IMR-90 (cell line): ENCODE measurements around the gene SECISBP2. TPM values are rescaled to one million over a fixed set of nuclear protein-coding genes. Genes with fewer than 3 reads are reported as not detected.

Experiments
- ATAC-seq: fragments of 200-7000 bp; cut with Tn5 transposase; 2 replicates; pipeline ENCODE4 v1.9.1; 2020; ENCODE audit warnings: low read depth, mild to moderate bottlenecking, moderate library complexity
- BruUV-seq: library from RNA; stranded (reverse); fragments of 400-500 nt; replicated peaks from 2 replicates; lab custom pipeline; 2021; lab: Mats Ljungman, UMichigan
- CTCF ChIA-PET: fragments of 300-600 bp; formaldehyde crosslinking; extraction: SDS; loops from one replicate; lab custom pipeline; 2021; ENCODE audit warnings: antibody characterized with exemption; lab: Yijun Ruan, JAX
- POLR2A ChIA-PET: fragments of 300-600 bp; sonication (Branson Sonifier 250); formaldehyde crosslinking; loops from one replicate; lab custom pipeline; 2022; ENCODE audit warnings: antibody characterized with exemption; ENCODE audit not compliant: unreplicated experiment; lab: Charles Lee
- DNase-seq: peaks from one replicate; pipeline ENCODE4 v3.0.0; 2013
- H2AFZ ChIP-seq: replicated peaks from 2 replicates; pipeline ENCODE3; 2013; ENCODE audit warnings: low read length, mild to moderate bottlenecking; ENCODE audit not compliant: poor library complexity
- H2AK5ac ChIP-seq: 2 replicates; pipeline ENCODE4 v1.6.1; 2013; ENCODE audit warnings: low read depth, low read length, inconsistent platforms
- H2AK9ac ChIP-seq: replicated peaks from 2 replicates; pipeline ENCODE3; 2013; ENCODE audit warnings: mild to moderate bottlenecking, low read depth, low read length, moderate library complexity; ENCODE audit not compliant: poor library complexity
- H2BK120ac ChIP-seq: 2 replicates; pipeline ENCODE4 v1.6.1; 2013; ENCODE audit warnings: low read depth, low read length, inconsistent platforms
- H2BK15ac ChIP-seq: 3 replicates; pipeline ENCODE4 v1.6.1; 2013; ENCODE audit warnings: low read depth, low read length, inconsistent platforms
- H2BK20ac ChIP-seq: 2 replicates; pipeline ENCODE4 v1.6.1; 2013; ENCODE audit warnings: low read depth, mild to moderate bottlenecking, inconsistent platforms, low read length, moderate library complexity
- H2BK5ac ChIP-seq: 2 replicates; pipeline ENCODE4 v1.6.1; 2013; ENCODE audit warnings: mild to moderate bottlenecking, low read depth, low read length, inconsistent platforms; ENCODE audit not compliant: poor library complexity, severe bottlenecking
- H3K14ac ChIP-seq: replicated peaks from 2 replicates; pipeline ENCODE4 v1.6.1; 2013; ENCODE audit warnings: low read depth, low read length, inconsistent platforms
- H3K18ac ChIP-seq: 2 replicates; pipeline ENCODE4 v1.6.1; 2013; ENCODE audit warnings: low read depth, low read length, control low read depth
- H3K23ac ChIP-seq: 2 replicates; pipeline ENCODE4 v1.6.1; 2013; ENCODE audit warnings: low read depth, low read length, inconsistent platforms
- H3K27ac ChIP-seq: 2 replicates; pipeline ENCODE4 v1.5.1; 2013; ENCODE audit warnings: mild to moderate bottlenecking, control low read depth, low read length; ENCODE audit not compliant: insufficient read depth
- H3K27me3 ChIP-seq: 2 replicates; pipeline ENCODE4 v1.6.1; 2013; ENCODE audit warnings: low read length; ENCODE audit not compliant: control insufficient read depth, insufficient read depth
- H3K36me3 ChIP-seq: 2 replicates; pipeline ENCODE4 v1.6.1; 2013; ENCODE audit warnings: low read length, mixed read lengths; ENCODE audit not compliant: control insufficient read depth, insufficient read depth
- H3K4ac ChIP-seq: 2 replicates; pipeline ENCODE4 v1.6.1; 2013; ENCODE audit warnings: low read depth, low read length, inconsistent platforms
- H3K4me1 ChIP-seq: 2 replicates; pipeline ENCODE4 v1.6.1; 2013; ENCODE audit warnings: low read length, mixed read lengths; ENCODE audit not compliant: control insufficient read depth, insufficient read depth
- H3K4me2 ChIP-seq: 2 replicates; pipeline ENCODE4 v1.6.1; 2013; ENCODE audit warnings: low read depth, mild to moderate bottlenecking, control low read depth, low read length, moderate library complexity
- H3K4me3 ChIP-seq: 2 replicates; pipeline ENCODE4 v1.5.1; 2013; ENCODE audit warnings: low read depth, mild to moderate bottlenecking, control low read depth, low read length, moderate library complexity; ENCODE audit not compliant: insufficient read depth
- H3K56ac ChIP-seq: 2 replicates; pipeline ENCODE4 v1.6.1; 2013; ENCODE audit warnings: low read length, inconsistent platforms; ENCODE audit not compliant: insufficient read depth; ENCODE audit errors: extremely low read depth
- H3K79me1 ChIP-seq, 2 experiments: 2 replicates each; pipeline ENCODE4 v1.6.1; 2013; ENCODE audit warnings: low read length in 2 of 2, inconsistent platforms in 1 of 2, low read depth in 1 of 2
- H3K9ac ChIP-seq: 2 replicates; pipeline ENCODE4 v1.6.1; 2013; ENCODE audit warnings: low read depth, low read length, control low read depth
- H3K9me1 ChIP-seq: 2 replicates; pipeline ENCODE4 v1.6.1; 2013; ENCODE audit warnings: low read length, inconsistent platforms; ENCODE audit not compliant: insufficient read depth
- H3K9me3 ChIP-seq: 2 replicates; pipeline ENCODE4 v1.6.1; 2013; ENCODE audit warnings: low read length; ENCODE audit not compliant: control insufficient read depth, insufficient read depth
- H4K20me1 ChIP-seq: 2 replicates; pipeline ENCODE4 v1.6.1; 2013; ENCODE audit warnings: low read length, inconsistent platforms; ENCODE audit not compliant: insufficient read depth
- H4K5ac ChIP-seq: 2 replicates; pipeline ENCODE4 v1.6.1; 2013; ENCODE audit warnings: mild to moderate bottlenecking, low read depth, low read length, control low read depth
- H4K8ac ChIP-seq, 2 experiments: 2 replicates each; pipeline ENCODE4 v1.6.1; 2013; ENCODE audit warnings: low read depth in 2 of 2, low read length in 2 of 2, control low read depth in 1 of 2, inconsistent platforms in 1 of 2
- H4K91ac ChIP-seq: 2 replicates; pipeline ENCODE4 v1.6.1; 2013; ENCODE audit warnings: low read depth, low read length, inconsistent platforms; ENCODE audit not compliant: insufficient read depth
- CEBPB ChIP-seq: IDR thresholded peaks from 2 replicates; pipeline ENCODE4 v1.6.1; 2012; ENCODE audit warnings: low read depth, low read length, improper control_type of control experiment
- CHD1 ChIP-seq: IDR thresholded peaks from 2 replicates; pipeline ENCODE4 v1.6.1; 2012; ENCODE audit warnings: low read depth, low read length, improper control_type of control experiment
- ELK1 ChIP-seq: fragments of 150-350 bp; IDR thresholded peaks from 2 replicates; pipeline ENCODE4 v1.6.1; 2016; ENCODE audit warnings: low read depth, mild to moderate bottlenecking, low read length, moderate library complexity, borderline replicate concordance
- MAFK ChIP-seq: IDR thresholded peaks from 2 replicates; pipeline ENCODE4 v1.6.1; 2012; ENCODE audit warnings: low read depth, low read length, improper control_type of control experiment
- NFE2L2 ChIP-seq: fragments of 150-350 bp; IDR thresholded peaks from 2 replicates; pipeline ENCODE4 v1.6.1; 2016; ENCODE audit warnings: low read depth, mild to moderate bottlenecking, low read length
- RCOR1 ChIP-seq: IDR thresholded peaks from 2 replicates; pipeline ENCODE4 v1.6.1; 2012; ENCODE audit warnings: mild to moderate bottlenecking, low read length, improper control_type of control experiment; ENCODE audit not compliant: insufficient replicate concordance
- RFX5 ChIP-seq: IDR thresholded peaks from 2 replicates; pipeline ENCODE4 v1.8.0; 2012; ENCODE audit warnings: low read depth, mild to moderate bottlenecking, low read length, moderate library complexity
- SMC3 ChIP-seq: fragments of 150-350 bp; IDR thresholded peaks from 2 replicates; pipeline ENCODE4 v1.6.1; 2016; ENCODE audit warnings: low read depth, mild to moderate bottlenecking, antibody characterized with exemption, low read length, moderate library complexity
- WGBS, 2 experiments: methylation state at CpG; one replicate each; pipeline versions ENCODE4 v1.1.5 to v1.1.7; 2013; ENCODE audit warnings: missing lambda C conversion rate in 2 of 2; ENCODE audit not compliant: insufficient read length in 1 of 2; ENCODE audit errors: extremely low coverage in 2 of 2; 5-methylcytosine and 5-hydroxymethylcytosine counted together
- dilution Hi-C: fragments of 300-500 bp; cut with HindIII; formaldehyde crosslinking; loops from one replicate; pipeline ENCODE4 v1.14.3; 2018; ENCODE audit warnings: low sequenced_read_pairs; ENCODE audit not compliant: unreplicated experiment
- in situ Hi-C: fragments of 300-500 bp; cut with MboI; formaldehyde crosslinking; loops from 3 replicates; pipeline ENCODE4 v1.14.3; 2019; ENCODE audit warnings: low sequenced_read_pairs, inconsistent platforms, mixed read lengths
- intact Hi-C: fragments of 100-400 bp; cut with micrococcal nuclease; formaldehyde crosslinking; loops from 2 replicates; pipeline ENCODE4 v1.10.0; 2022
- polyA plus RNA-seq, 3 experiments: library from polyadenylated mRNA; depleted of rRNA; stranded (reverse); fragments of >200 nt; gene quantifications; 2 replicates each; pipeline ENCODE4 v1.2.3, GENCODE V29; 2012; ENCODE audit warnings: low replicate concordance in 1 of 3
- total RNA-seq: library from RNA; depleted of rRNA; stranded (reverse); fragments of >200 nt; gene quantifications from 2 replicates; pipeline ENCODE4 v1.2.3, GENCODE V29; 2012

SECISBP2 gene
- total and polyA plus RNA-seq, 2 of the 4 experiments (the other 2 are of a cell fraction) = 16.4 to 18.8 TPM

GRCh38 chr9:89374176-89374575 is 55.9 kb downstream of the SECISBP2 start:
- no TSS peak for BruUV-seq
- H3K56ac ChIP-seq = no peak overlapping the region
- POLR2A ChIA-PET = no interaction called here
- H2AK5ac ChIP-seq = peak overlapping the region; percentile 23; the same call in 1 of the 2 replicates
- no peak overlapping the region for H3K18ac ChIP-seq
- no peak overlapping the region for H3K27ac ChIP-seq
- TF ChIP-seq CEBPB (no peak), CHD1 (no peak), ELK1 (no peak), RFX5 (no peak), RCOR1 (no peak), NFE2L2 (no peak), MAFK (no peak), SMC3 (no peak)
- no peak overlapping the region for H4K91ac ChIP-seq
- H2BK5ac ChIP-seq = no peak overlapping the region
- no CpG with 5 or more reads among the region's 4 CpGs for WGBS, 2 experiments
- H4K8ac ChIP-seq = no peak overlapping the region; a peak in 1 of 4 replicates
- no peaks in the 10 kb centered on the region for H3K9me3 ChIP-seq
- DNase-seq (peak; percentile 26), ATAC-seq (no peak)
- H3K9ac ChIP-seq = no peak overlapping the region
- no peaks in the 10 kb centered on the region for H3K79me1 ChIP-seq
- H2AFZ ChIP-seq = peak overlapping the region; percentile 35
- H4K5ac ChIP-seq = no peak overlapping the region
- 0 out of 2 replicates have a peak overlapping the region, but pooled peaks have one; percentile 25 for H3K4ac ChIP-seq
- in situ Hi-C loops (no loop called here), intact Hi-C loops (no loop called here), dilution Hi-C loops (no loop called here)
- CTCF ChIA-PET = no interaction called here
- H3K27me3 ChIP-seq = no peaks in the 10 kb centered on the region
- no peak overlapping the region for H2BK20ac ChIP-seq
- peaks cover 9% of the 10 kb centered on the region; the same call in 1 of the 2 replicates for H3K36me3 ChIP-seq
- H2BK120ac ChIP-seq = peak overlapping the region; percentile 35; the same call in 1 of the 2 replicates
- H4K20me1 ChIP-seq = no peaks in the 10 kb centered on the region
- H3K4me2 ChIP-seq = no peak overlapping the region
- H3K23ac ChIP-seq = no peak overlapping the region
- H3K4me3 ChIP-seq = no peak overlapping the region
- no peak overlapping the region for H2AK9ac ChIP-seq
- H2BK15ac ChIP-seq = no peak overlapping the region
- H3K4me1 ChIP-seq = peaks cover 18% of the 10 kb centered on the region
- peaks cover 16% of the 10 kb centered on the region for H3K9me1 ChIP-seq
- no peak overlapping the region for H3K14ac ChIP-seq
